ENCODE results near the gene CAD. TPM values are rescaled to one million over a fixed set of nuclear protein-coding genes. Genes with fewer than 3 reads are reported as not detected.

CAD gene
- total and polyA plus RNA-seq, 10 donors: 10.9 to 38.8 (median 25.0) TPM

GRCh38 chr2:27209621-27210401 is 7.4 kb upstream of the CAD start:
- H3K27me3 ChIP-seq (replicated peaks in 1 of 7): no peaks in the 10 kb centered on the region
- DNase-seq: no peak
- intact Hi-C loops (cut with DNase I; ENCODE audit: low total_unique reads): no loop called here
- TF ChIP-seq CTCF (IDR thresholded peaks at IDR 0.05 in 8 of 11, conservative IDR thresholded peaks at IDR 0.05 in 3 of 11): no peak
- no peak for TF ChIP-seq POLR2AphosphoS5 (IDR thresholded peaks at IDR 0.05)
- TF ChIP-seq POLR2A (IDR thresholded peaks at IDR 0.05): no peak
- 80 to 87% (median 82%) methylated on average over 6 of the region's 6 CpGs for WGBS, 5 donors
- H3K36me3 ChIP-seq: peaks cover 0 to 65% (median 38%) of the 10 kb centered on the region in 6 donors
- H3K9me3 ChIP-seq: no peaks in the 10 kb centered on the region
- H3K4me1 ChIP-seq: peaks cover 4 to 39% (median 24%) of the 10 kb centered on the region in 6 donors
- no peak overlapping the region for H3K27ac ChIP-seq
- no peak overlapping the region for H3K4me3 ChIP-seq

GRCh38 chr2:27211241-27211942 is 5.8 kb upstream of the CAD start:
- WGBS, 5 donors: 3 to 6% (median 3%) methylated on average over 32 to 48 of the region's 48 CpGs

GRCh38 chr2:27211943-27212625 is 5.1 kb upstream of the CAD start, which contains the start of the genes ATRAID and SLC5A6:
TSS of gene ATRAID (plus strand) at chr2:27212041. CDS start at chr2:27212369, 328 bp downstream.
TSS of gene SLC5A6 (minus strand) at chr2:27212268. CDS start at chr2:27207650, 4,618 bp downstream.
- Histone ChIP-seq H3K9me3 (no peaks in the 10 kb centered on the region), H3K4me3 (peak within 1 kb of the TSS; percentile 61 to 86 (median 74)), H3K4me1 (peaks cover 9 to 49% (median 32%) of the 10 kb centered on the region in 6 donors), H3K36me3 (peaks cover 0 to 56% (median 22%) of the 10 kb centered on the region in 6 donors), H3K27ac (peak within 1 kb of the TSS; percentile 84 to 99 (median 97)), H3K27me3 (replicated peaks in 1 of 7) (no peaks in the 10 kb centered on the region)
- intact Hi-C loops (cut with DNase I; ENCODE audit: low total_unique reads): no loop called here
- 0 to 1% (median 1%) methylated on average over 39 to 73 of the region's 73 CpGs for WGBS, 5 donors
- TF ChIP-seq CTCF (IDR thresholded peaks at IDR 0.05 in 8 of 11, conservative IDR thresholded peaks at IDR 0.05 in 3 of 11) (peak in 2 of 11 experiments; percentile 10 to 17), POLR2AphosphoS5 (IDR thresholded peaks at IDR 0.05) (peak; percentile 88 to 96 (median 90)), POLR2A (IDR thresholded peaks at IDR 0.05) (peak; percentile 42 to 64 (median 63))
- peak; percentile 98 for DNase-seq

More at GRCh38 chr2:27211241-27211942, 5.8 kb upstream of the CAD start:
- Histone ChIP-seq H3K4me1 (peaks cover 4 to 42% (median 25%) of the 10 kb centered on the region in 6 donors), H3K27ac (peak overlapping the region; percentile 84 to 99 (median 97)), H3K36me3 (peaks cover 0 to 63% (median 27%) of the 10 kb centered on the region in 6 donors), H3K27me3 (replicated peaks in 1 of 7) (no peaks in the 10 kb centered on the region), H3K9me3 (no peaks in the 10 kb centered on the region), H3K4me3 (peak overlapping the region; percentile 61 to 86 (median 74))
- no peak for TF ChIP-seq POLR2AphosphoS5 (IDR thresholded peaks at IDR 0.05)
- TF ChIP-seq CTCF (IDR thresholded peaks at IDR 0.05 in 8 of 11, conservative IDR thresholded peaks at IDR 0.05 in 3 of 11): no peak
- no peak for TF ChIP-seq POLR2A (IDR thresholded peaks at IDR 0.05)
- intact Hi-C loops (cut with DNase I; ENCODE audit: low total_unique reads): no loop called here
- peak; percentile 82 for DNase-seq

Data from spleen (tissue), 11 donors.